Liver (tissue), 3 donors: ENCODE measurements around the gene COLEC12.

Experiments used
- ATF3 ChIP-seq: IDR thresholded peaks from 2 replicates; pipeline ENCODE4 v1.6.1; 2016; ENCODE audit warnings: antibody characterized with exemption
- CTCF ChIP-seq: fragments of 150-350 bp; IDR thresholded peaks from 2 replicates; pipeline ENCODE4 v1.5.1; 2017; ENCODE audit warnings: improper control_type of control experiment, low read depth, low read length; ENCODE audit not compliant: missing input control
- FOXA1 ChIP-seq: IDR thresholded peaks from 2 replicates; pipeline ENCODE4 v1.6.1; 2016; ENCODE audit warnings: antibody characterized with exemption
- GABPA ChIP-seq, 2 donors: IDR thresholded peaks in 1 of 2; conservative IDR thresholded peaks in 1 of 2; 2 replicates each; pipeline ENCODE4 v1.6.1; 2016; ENCODE audit warnings: antibody characterized with exemption in 2 of 2, mild to moderate bottlenecking in 1 of 2, moderate library complexity in 1 of 2
- MAX ChIP-seq: IDR thresholded peaks from 2 replicates; pipeline ENCODE4 v1.6.1; 2016; ENCODE audit warnings: antibody characterized with exemption
- RAD21 ChIP-seq, 2 donors: IDR thresholded peaks; 2 replicates each; pipeline ENCODE4 v1.6.1; 2016; ENCODE audit warnings: antibody characterized with exemption in 2 of 2, mild to moderate bottlenecking in 2 of 2
- REST ChIP-seq: IDR thresholded peaks from 2 replicates; pipeline ENCODE4 v1.6.1; 2016; ENCODE audit warnings: antibody characterized with exemption, mild to moderate bottlenecking
- TAF1 ChIP-seq: conservative IDR thresholded peaks from 2 replicates; pipeline ENCODE4 v1.6.1; 2016; ENCODE audit warnings: antibody characterized with exemption, mild to moderate bottlenecking
- donor health status: healthy.
- donor health status: healthy.

GRCh38 chr18:506801-507200, 6.3 kb upstream of the COLEC12 start:
- TF ChIP-seq CTCF (no peak), FOXA1 (no peak), MAX (no peak), RAD21 (IDR thresholded peaks at IDR 0.05) (no peak), REST (no peak), GABPA (IDR thresholded peaks at IDR 0.05 in 1 of 2, conservative IDR thresholded peaks at IDR 0.05 in 1 of 2) (no peak), TAF1 (no peak), ATF3 (no peak)
